Measurements from ENCODE around the gene TTC7B.

Gene TTC7B

GRCh38 chr14:90513161-90514014 is 302.8 kb downstream of the TTC7B start:
- DNase-seq (ENCODE audit: low read depth, low spot score), result no peak

GRCh38 chr14:90512329-90512991 is 303.8 kb downstream of the TTC7B start:
- DNase-seq (ENCODE audit: low read depth, low spot score), result no peak

- no peak for DNase-seq (ENCODE audit: low read depth, low spot score)
Measured at GRCh38 chr14:90511795-90512328, 304.4 kb downstream of the TTC7B start.

- no peak for DNase-seq (ENCODE audit: low read depth, low spot score)
Measured at GRCh38 chr14:90511252-90511651, 305.0 kb downstream of the TTC7B start.

- no peak for DNase-seq (ENCODE audit: low read depth, low spot score)
Measured at GRCh38 chr14:90510159-90510558, 306.1 kb downstream of the TTC7B start.

GRCh38 chr14:90509403-90509802 is 306.8 kb downstream of the TTC7B start:
- DNase-seq (ENCODE audit: low read depth, low spot score), result no peak

GRCh38 chr14:90508536-90509254 is 307.5 kb downstream of the TTC7B start:
- DNase-seq (ENCODE audit: low read depth, low spot score), result no peak

GRCh38 chr14:90508036-90508435 is 308.2 kb downstream of the TTC7B start:
- no peak for DNase-seq (ENCODE audit: low read depth, low spot score)

- no peak for DNase-seq (ENCODE audit: low read depth, low spot score)
Measured at GRCh38 chr14:90507428-90507827, 308.8 kb downstream of the TTC7B start.

GRCh38 chr14:90506748-90507147 is 309.5 kb downstream of the TTC7B start:
- no peak for DNase-seq (ENCODE audit: low read depth, low spot score)

GRCh38 chr14:90505531-90505930 is 310.7 kb downstream of the TTC7B start:
- DNase-seq (ENCODE audit: low read depth, low spot score), result no peak

- DNase-seq (ENCODE audit: low read depth, low spot score), result no peak
Measured at GRCh38 chr14:90504643-90505042, 311.6 kb downstream of the TTC7B start.

GRCh38 chr14:90503582-90503981 is 312.6 kb downstream of the TTC7B start:
- DNase-seq (ENCODE audit: low read depth, low spot score), result no peak

- no peak for DNase-seq (ENCODE audit: low read depth, low spot score)
Measured at GRCh38 chr14:90502760-90503159, 313.5 kb downstream of the TTC7B start.

GRCh38 chr14:90500665-90501370 is 315.4 kb downstream of the TTC7B start:
- no peak for DNase-seq (ENCODE audit: low read depth, low spot score)

GRCh38 chr14:90499908-90500664 is 316.1 kb downstream of the TTC7B start:
- DNase-seq (ENCODE audit: low read depth, low spot score), result no peak

GRCh38 chr14:90499121-90499520 is 317.1 kb downstream of the TTC7B start:
- no peak for DNase-seq (ENCODE audit: low read depth, low spot score)

- no peak for DNase-seq (ENCODE audit: low read depth, low spot score)
Measured at GRCh38 chr14:90498198-90498597, 318.0 kb downstream of the TTC7B start.

GRCh38 chr14:90496379-90496778 is 319.9 kb downstream of the TTC7B start:
- no peak for DNase-seq (ENCODE audit: low read depth, low spot score)

- DNase-seq (ENCODE audit: low read depth, low spot score), result peak; percentile 44
Measured at GRCh38 chr14:90495357-90496276, 320.6 kb downstream of the TTC7B start.
